ENCODE measurements around the gene ABCD4.
"Not testable (repeated sequence)": the region's sequence is repeated elsewhere in the genome, so short reads cannot be mapped to it uniquely, and the experiment has no call there.

ABCD4 gene

GRCh38 chr14:74302634-74303569, at the start of gene ABCD4:
Gene ABCD4, minus strand, starts transcription at chr14:74302934. Its CDS starts 22 bp downstream, at chr14:74302912.
- peak; percentile 93 for DNase-seq

GRCh38 chr14:74350928-74351323, 48.2 kb upstream of the ABCD4 start:
- no peak for DNase-seq

GRCh38 chr14:74350211-74350927, 47.6 kb upstream of the ABCD4 start:
- DNase-seq = no peak

GRCh38 chr14:74349757-74350156, 47.0 kb upstream of the ABCD4 start:
- no peak for DNase-seq

GRCh38 chr14:74348735-74349463, 46.2 kb upstream of the ABCD4 start:
- no peak for DNase-seq

- no peak for DNase-seq
Observed at GRCh38 chr14:74348241-74348734, 45.6 kb upstream of the ABCD4 start, which contains the start of gene VRTN. Gene VRTN, plus strand, starts transcription at chr14:74348471. Its CDS starts 8,313 bp downstream, at chr14:74356784.

GRCh38 chr14:74347795-74348100, 45.0 kb upstream of the ABCD4 start:
- no peak for DNase-seq

GRCh38 chr14:74347097-74347794, 44.5 kb upstream of the ABCD4 start:
- no peak for DNase-seq

- no peak for DNase-seq
Observed at GRCh38 chr14:74346341-74346740, 43.6 kb upstream of the ABCD4 start.

- DNase-seq = no peak
Observed at GRCh38 chr14:74333909-74334308, 31.2 kb upstream of the ABCD4 start.

- not testable (repeated sequence) for DNase-seq
Observed at GRCh38 chr14:74329950-74330552, 27.3 kb upstream of the ABCD4 start.

GRCh38 chr14:74326369-74327152, 23.8 kb upstream of the ABCD4 start:
- no peak for DNase-seq

GRCh38 chr14:74325446-74325845, 22.7 kb upstream of the ABCD4 start:
- no peak for DNase-seq

GRCh38 chr14:74324931-74325361, 22.2 kb upstream of the ABCD4 start:
- DNase-seq = peak; percentile 14

GRCh38 chr14:74314576-74314975, 11.8 kb upstream of the ABCD4 start:
- DNase-seq = no peak

GRCh38 chr14:74313601-74314000, 10.9 kb upstream of the ABCD4 start:
- DNase-seq = no peak

GRCh38 chr14:74312161-74312560, 9.4 kb upstream of the ABCD4 start:
- DNase-seq = no peak

- DNase-seq = no peak
Observed at GRCh38 chr14:74309125-74310022, 6.6 kb upstream of the ABCD4 start.

GRCh38 chr14:74308695-74309094, 6.0 kb upstream of the ABCD4 start:
- DNase-seq = no peak

- DNase-seq = peak; percentile 47
Observed at GRCh38 chr14:74302152-74302628, 544 bp downstream of the ABCD4 start.
